ENCODE measurements around the gene ANGEL1.

ANGEL1 gene

GRCh38 chr14:76828339-76829012, 15.8 kb upstream of the ANGEL1 start:
- H3K4me3 Mint-ChIP-seq: peak overlapping the region; percentile 5
- DNase-seq: no peak
- H3K36me3 Mint-ChIP-seq (ENCODE audit: low read depth): no peaks in the 10 kb centered on the region
- peaks cover 10% of the 10 kb centered on the region for H3K27me3 Mint-ChIP-seq (ENCODE audit: low read depth, poor library complexity)
- H3K27ac Mint-ChIP-seq: peak overlapping the region; percentile 8
- no peak for TF ChIP-seq CTCF (IDR thresholded peaks at IDR 0.05)
- H3K9me3 Mint-ChIP-seq: peaks cover 6% of the 10 kb centered on the region
- H3K4me1 Mint-ChIP-seq: peaks cover 30% of the 10 kb centered on the region

DNA sequence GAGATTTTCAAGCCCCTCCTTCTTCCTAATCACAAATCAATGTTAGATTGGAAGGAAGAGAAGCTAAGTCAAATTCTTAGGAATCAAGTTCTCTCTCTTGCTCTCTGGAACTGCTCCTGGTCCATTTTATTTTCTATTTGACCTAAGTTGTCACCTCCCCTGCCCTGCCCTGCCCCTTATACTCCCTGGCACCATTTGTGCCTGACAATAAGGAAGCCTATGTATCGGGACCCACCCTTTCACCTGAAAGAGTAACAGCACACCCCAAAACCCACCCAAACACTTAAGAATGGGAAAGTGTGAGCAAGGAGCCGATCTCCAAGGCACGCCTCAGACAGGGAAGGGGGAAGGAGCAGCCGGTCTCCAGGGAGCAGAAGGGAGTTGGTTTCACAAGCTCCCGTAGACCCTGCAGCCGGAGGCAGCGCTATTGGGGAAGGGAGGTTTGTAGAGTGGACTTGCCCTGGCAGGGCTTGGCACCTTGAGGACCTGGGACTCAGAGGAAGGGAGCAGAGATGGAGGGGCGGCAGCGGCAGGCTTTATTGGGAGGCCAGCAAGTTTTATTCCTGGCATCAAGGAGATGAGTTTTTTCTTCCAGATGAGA, 15.1 kb upstream of the ANGEL1 start:
- no peak for TF ChIP-seq CTCF (IDR thresholded peaks at IDR 0.05)
- Mint-ChIP-seq H3K27me3 (ENCODE audit: low read depth, poor library complexity) (peaks cover 8% of the 10 kb centered on the region), H3K4me3 (peak overlapping the region; percentile 5), H3K4me1 (peaks cover 25% of the 10 kb centered on the region), H3K27ac (peak overlapping the region; percentile 8), H3K9me3 (peaks cover 11% of the 10 kb centered on the region), H3K36me3 (ENCODE audit: low read depth) (no peaks in the 10 kb centered on the region)
- no peak for DNase-seq

- H3K27ac Mint-ChIP-seq: no peak within 1 kb of the TSS
- no peak within 1 kb of the TSS for H3K4me3 Mint-ChIP-seq
- no peaks in the 10 kb centered on the region for H3K36me3 Mint-ChIP-seq (ENCODE audit: low read depth)
- no peak for DNase-seq
- peaks cover 8% of the 10 kb centered on the region for H3K27me3 Mint-ChIP-seq (ENCODE audit: low read depth, poor library complexity)
- peaks cover 25% of the 10 kb centered on the region for H3K4me1 Mint-ChIP-seq
- H3K9me3 Mint-ChIP-seq: peaks cover 11% of the 10 kb centered on the region
- TF ChIP-seq CTCF (IDR thresholded peaks at IDR 0.05): no peak
Measured at GRCh38 chr14:76826122-76826521, 13.4 kb upstream of the ANGEL1 start, which contains the start of gene LRRC74A. LRRC74A (plus strand) TSS chr14:76826408; CDS start chr14:76826698, 290 bp downstream.

GRCh38 chr14:76820700-76821099, 8.0 kb upstream of the ANGEL1 start:
- TF ChIP-seq CTCF (IDR thresholded peaks at IDR 0.05): no peak
- Mint-ChIP-seq H3K27ac (no peak overlapping the region), H3K27me3 (ENCODE audit: low read depth, poor library complexity) (peaks cover 4% of the 10 kb centered on the region), H3K36me3 (ENCODE audit: low read depth) (peaks cover 5% of the 10 kb centered on the region), H3K4me3 (no peak overlapping the region), H3K4me1 (no peaks in the 10 kb centered on the region), H3K9me3 (peaks cover 21% of the 10 kb centered on the region)
- DNase-seq: no peak

DNA sequence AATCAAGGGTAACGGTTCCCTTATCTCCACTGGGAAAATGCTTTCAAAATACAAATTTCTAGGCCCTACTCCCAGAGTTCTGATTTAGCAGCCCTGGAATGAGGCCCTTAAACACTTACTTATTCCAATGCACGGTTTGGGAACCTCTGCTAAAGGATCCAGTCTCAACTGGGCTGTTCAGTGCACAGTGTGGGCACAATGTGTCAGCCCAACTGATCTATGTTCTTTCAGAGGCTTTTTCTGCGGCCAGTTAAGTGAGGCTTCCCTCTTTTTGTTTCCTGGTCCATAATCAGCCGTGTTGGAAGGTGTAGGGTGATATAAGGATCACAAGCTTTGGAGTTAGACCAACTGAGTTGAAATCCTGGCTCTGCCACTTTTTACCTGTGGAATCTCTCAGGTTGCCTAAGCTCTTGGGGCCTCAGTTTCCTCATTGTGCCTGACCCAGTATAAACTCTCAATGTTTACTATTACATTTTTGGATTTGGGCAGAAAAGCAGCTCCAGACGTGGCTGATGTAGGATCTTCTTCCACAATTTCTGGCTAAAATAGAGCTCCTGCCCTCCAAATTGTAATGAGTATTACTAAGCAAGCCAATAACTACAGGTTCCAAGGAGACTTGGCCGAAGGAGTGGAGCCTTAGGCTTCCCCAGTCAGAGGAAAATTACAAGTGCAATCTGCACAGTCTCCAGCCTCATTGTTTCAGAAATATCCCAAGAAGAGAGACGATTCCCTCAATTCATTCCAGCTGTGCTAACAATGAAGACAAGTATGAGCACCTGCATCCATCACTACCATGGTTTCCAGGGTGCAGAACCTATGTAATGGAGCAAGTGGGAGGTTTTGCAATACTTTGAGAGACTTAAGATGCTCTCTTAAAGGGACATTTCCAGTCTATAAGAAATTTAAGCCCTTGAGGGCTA, 2.3 kb upstream of the ANGEL1 start:
- no peak for TF ChIP-seq CTCF (IDR thresholded peaks at IDR 0.05)
- Mint-ChIP-seq H3K9me3 (peaks cover under 1% of the 10 kb centered on the region), H3K27me3 (ENCODE audit: low read depth, poor library complexity) (peaks cover 4% of the 10 kb centered on the region), H3K36me3 (ENCODE audit: low read depth) (no peaks in the 10 kb centered on the region), H3K4me3 (no peak overlapping the region), H3K4me1 (peaks cover 27% of the 10 kb centered on the region), H3K27ac (no peak overlapping the region)
- DNase-seq: no peak
